WTC11 (cell line): Measurements from ENCODE around the gene CTIF.

Source experiments
- CREB1 ChIP-seq: sonication (generic); formaldehyde crosslinking; IDR thresholded peaks from 2 replicates; pipeline ENCODE4 v1.8.0; 2023; ENCODE audit warnings: mild to moderate bottlenecking, missing genetic modification reagents
- ESRRA ChIP-seq: sonication (generic); formaldehyde crosslinking; IDR thresholded peaks from 2 replicates; pipeline ENCODE4 v1.8.1; 2022; ENCODE audit warnings: mild to moderate bottlenecking, missing genetic modification reagents, borderline replicate concordance
- TF ChIP-seq, protein P1 (sequence below): sonication (generic); formaldehyde crosslinking; IDR thresholded peaks from 2 replicates; pipeline ENCODE4 v1.8.1; 2022; ENCODE audit warnings: mild to moderate bottlenecking, moderate library complexity, missing genetic modification reagents

DNA sequence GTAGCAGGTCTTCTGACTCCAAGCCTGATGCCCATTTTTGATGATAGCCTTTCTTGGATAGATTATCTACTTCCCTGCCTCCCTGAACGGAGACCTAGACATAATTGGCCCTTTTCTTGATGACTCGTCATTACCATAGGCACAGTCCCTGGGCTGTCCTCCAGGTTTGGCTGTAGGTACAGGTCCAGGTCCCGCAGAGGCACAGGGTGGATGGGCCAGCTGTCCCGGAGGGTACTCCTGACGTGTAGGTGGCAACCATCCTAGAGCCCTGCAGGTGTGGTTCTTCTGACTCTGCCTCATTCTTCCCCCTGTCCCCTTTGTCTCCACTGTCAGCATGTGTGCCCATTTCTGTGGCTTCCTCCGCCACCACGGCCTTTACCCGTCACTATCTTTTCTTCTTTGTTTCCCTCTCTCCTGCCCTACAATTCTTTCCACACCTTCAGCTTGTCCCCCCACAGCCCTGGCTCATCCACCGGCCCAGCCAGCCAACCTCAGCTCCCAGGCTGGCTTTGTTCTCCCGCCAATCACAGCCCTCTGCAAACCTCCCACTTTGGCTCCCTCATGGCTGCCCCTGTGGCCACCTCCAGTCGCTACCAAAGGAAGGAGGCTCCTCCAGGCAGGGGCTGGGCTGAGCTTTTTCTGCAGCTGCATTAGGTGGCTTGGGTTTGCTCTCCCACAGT, 309.1 kb downstream of the CTIF start:
- TF ChIP-seq ESRRA (no peak), CREB1 (CRISPR knock-in tag) (no peak)
- TF ChIP-seq, protein P1, sequence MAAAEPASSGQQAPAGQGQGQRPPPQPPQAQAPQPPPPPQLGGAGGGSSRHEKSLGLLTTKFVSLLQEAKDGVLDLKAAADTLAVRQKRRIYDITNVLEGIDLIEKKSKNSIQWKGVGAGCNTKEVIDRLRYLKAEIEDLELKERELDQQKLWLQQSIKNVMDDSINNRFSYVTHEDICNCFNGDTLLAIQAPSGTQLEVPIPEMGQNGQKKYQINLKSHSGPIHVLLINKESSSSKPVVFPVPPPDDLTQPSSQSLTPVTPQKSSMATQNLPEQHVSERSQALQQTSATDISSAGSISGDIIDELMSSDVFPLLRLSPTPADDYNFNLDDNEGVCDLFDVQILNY (CRISPR knock-in tag): no peak
